ENCODE data around the gene CA4. TPM values are rescaled to one million over a fixed set of nuclear protein-coding genes. Genes with fewer than 3 reads are reported as not detected.

Gene CA4
- total RNA-seq, 1 donor from 2014 or later: 14.1 TPM

- no peak overlapping the region for H2AFZ ChIP-seq (replicated peaks)
- H3K27me3 ChIP-seq: peaks cover 4% of the 10 kb centered on the region
- H3K4me1 ChIP-seq: no peaks in the 10 kb centered on the region
- H3K27ac Mint-ChIP-seq: no peak overlapping the region
- no peak for DNase-seq (ENCODE audit: low spot score)
- no peaks in the 10 kb centered on the region for H4K20me1 ChIP-seq (ENCODE audit: low read depth)
- no peaks in the 10 kb centered on the region for H3K36me3 ChIP-seq
- TF ChIP-seq EZH2 (IDR thresholded peaks at IDR 0.05) (no peak), CTCF (IDR thresholded peaks at IDR 0.05) (no peak), EZH2phosphoT487 (IDR thresholded peaks at IDR 0.05) (no peak)
- H3F3A ChIP-seq (ENCODE audit: low read depth): no peaks in the 10 kb centered on the region
- H3K9me3 Mint-ChIP-seq: no peaks in the 10 kb centered on the region
- H3K27ac ChIP-seq: no peak overlapping the region
- peaks cover 9% of the 10 kb centered on the region for H3K36me3 Mint-ChIP-seq
- no peaks in the 10 kb centered on the region for H3K79me2 ChIP-seq (ENCODE audit: low read depth)
- no peak overlapping the region for H3K9ac ChIP-seq
- H3K4me1 Mint-ChIP-seq: peaks cover 9% of the 10 kb centered on the region
- no peak overlapping the region for H3K4me3 Mint-ChIP-seq
- H3K27me3 Mint-ChIP-seq (ENCODE audit: insufficient read depth, low read depth): no peaks in the 10 kb centered on the region
- no peaks in the 10 kb centered on the region for H3K9me3 ChIP-seq (ENCODE audit: low read depth)
- no peak overlapping the region for H3K4me3 ChIP-seq
- no peak overlapping the region for H3K4me2 ChIP-seq
These were observed 21.5 kb upstream of the CA4 start for GRCh38 chr17:60128171-60128859.

GRCh38 chr17:60129164-60129563, 20.6 kb upstream of the CA4 start:
- H3K27me3 Mint-ChIP-seq (ENCODE audit: insufficient read depth, low read depth): no peaks in the 10 kb centered on the region
- Histone ChIP-seq H3K9ac (no peak overlapping the region), H3K36me3 (no peaks in the 10 kb centered on the region), H2AFZ (replicated peaks) (no peak overlapping the region), H3K4me2 (no peak overlapping the region), H3K9me3 (ENCODE audit: low read depth) (no peaks in the 10 kb centered on the region), H3K79me2 (ENCODE audit: low read depth) (no peaks in the 10 kb centered on the region), H3F3A (ENCODE audit: low read depth) (no peaks in the 10 kb centered on the region), H3K27ac (no peak overlapping the region), H3K27me3 (peaks cover 4% of the 10 kb centered on the region), H3K4me1 (peaks cover under 1% of the 10 kb centered on the region), H3K4me3 (no peak overlapping the region), H4K20me1 (ENCODE audit: low read depth) (no peaks in the 10 kb centered on the region)
- peaks cover 15% of the 10 kb centered on the region for H3K4me1 Mint-ChIP-seq
- TF ChIP-seq EZH2 (IDR thresholded peaks at IDR 0.05) (no peak), CTCF (IDR thresholded peaks at IDR 0.05) (no peak), EZH2phosphoT487 (IDR thresholded peaks at IDR 0.05) (no peak)
- DNase-seq (ENCODE audit: low spot score): no peak
- peaks cover 9% of the 10 kb centered on the region for H3K36me3 Mint-ChIP-seq
- no peaks in the 10 kb centered on the region for H3K9me3 Mint-ChIP-seq
- H3K27ac Mint-ChIP-seq: no peak overlapping the region
- H3K4me3 Mint-ChIP-seq: no peak overlapping the region

GRCh38 chr17:60130466-60130865, 19.3 kb upstream of the CA4 start:
- Mint-ChIP-seq H3K4me3 (no peak overlapping the region), H3K27me3 (ENCODE audit: insufficient read depth, low read depth) (peaks cover 2% of the 10 kb centered on the region), H3K36me3 (peaks cover 9% of the 10 kb centered on the region), H3K9me3 (no peaks in the 10 kb centered on the region), H3K4me1 (peaks cover 21% of the 10 kb centered on the region), H3K27ac (no peak overlapping the region)
- no peaks in the 10 kb centered on the region for H3K36me3 ChIP-seq
- no peaks in the 10 kb centered on the region for H4K20me1 ChIP-seq (ENCODE audit: low read depth)
- H3K79me2 ChIP-seq (ENCODE audit: low read depth): peaks cover 3% of the 10 kb centered on the region
- no peaks in the 10 kb centered on the region for H3F3A ChIP-seq (ENCODE audit: low read depth)
- no peak overlapping the region for H3K27ac ChIP-seq
- H3K4me3 ChIP-seq: no peak overlapping the region
- TF ChIP-seq EZH2 (IDR thresholded peaks at IDR 0.05) (no peak), EZH2phosphoT487 (IDR thresholded peaks at IDR 0.05) (no peak), CTCF (IDR thresholded peaks at IDR 0.05) (no peak)
- H3K9ac ChIP-seq: no peak overlapping the region
- no peak for DNase-seq (ENCODE audit: low spot score)
- H2AFZ ChIP-seq (replicated peaks): no peak overlapping the region
- H3K9me3 ChIP-seq (ENCODE audit: low read depth): no peaks in the 10 kb centered on the region
- peaks cover 8% of the 10 kb centered on the region for H3K27me3 ChIP-seq
- H3K4me2 ChIP-seq: no peak overlapping the region
- H3K4me1 ChIP-seq: peaks cover 6% of the 10 kb centered on the region
